GM19395 (cell line): ENCODE results near the gene ZNF700.
A peak's percentile ranks its signal among the peaks of the same experiment; 100 is the strongest.
"Not testable (repeated sequence)": the region's sequence is repeated elsewhere in the genome, so short reads cannot be mapped to it uniquely, and the experiment has no call there.

Experiments
- ATAC-seq: cut with Tn5 transposase; IDR thresholded peaks from one replicate; pipeline ENCODE4 v1.9.1; 2021; ENCODE audit warnings: mild to moderate bottlenecking, moderate library complexity; ENCODE audit not compliant: unreplicated experiment

ZNF700 gene

GRCh38 chr19:11924886-11925650, at the start of gene ZNF700:
ZNF700 (plus strand) TSS chr19:11925107; CDS start chr19:11925211, 104 bp downstream.
- ATAC-seq: peak; percentile 92

- ATAC-seq: not testable (repeated sequence)
Observed at GRCh38 chr19:11879687-11880266, 45.1 kb upstream of the ZNF700 start.

DNA sequence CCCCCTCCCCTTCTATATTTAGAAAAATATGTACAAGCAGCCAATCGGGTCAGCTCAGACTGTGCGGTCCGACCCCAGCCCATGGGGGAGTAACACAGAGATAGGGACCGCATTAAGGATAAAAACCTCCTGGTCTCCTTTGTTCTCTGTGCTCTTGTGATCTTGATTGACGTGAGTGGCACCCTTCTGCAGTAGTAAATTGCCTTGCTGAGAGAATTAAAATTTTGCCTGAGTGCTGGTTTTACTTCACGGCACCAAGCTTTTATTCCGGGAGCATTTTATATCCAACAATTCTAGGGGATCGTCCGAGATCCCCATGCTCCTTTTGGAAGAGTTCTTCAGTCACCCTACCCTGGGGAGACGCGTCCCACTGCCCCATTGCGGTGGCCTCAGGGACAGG, 44.3 kb upstream of the ZNF700 start:
- no peak for ATAC-seq

DNA sequence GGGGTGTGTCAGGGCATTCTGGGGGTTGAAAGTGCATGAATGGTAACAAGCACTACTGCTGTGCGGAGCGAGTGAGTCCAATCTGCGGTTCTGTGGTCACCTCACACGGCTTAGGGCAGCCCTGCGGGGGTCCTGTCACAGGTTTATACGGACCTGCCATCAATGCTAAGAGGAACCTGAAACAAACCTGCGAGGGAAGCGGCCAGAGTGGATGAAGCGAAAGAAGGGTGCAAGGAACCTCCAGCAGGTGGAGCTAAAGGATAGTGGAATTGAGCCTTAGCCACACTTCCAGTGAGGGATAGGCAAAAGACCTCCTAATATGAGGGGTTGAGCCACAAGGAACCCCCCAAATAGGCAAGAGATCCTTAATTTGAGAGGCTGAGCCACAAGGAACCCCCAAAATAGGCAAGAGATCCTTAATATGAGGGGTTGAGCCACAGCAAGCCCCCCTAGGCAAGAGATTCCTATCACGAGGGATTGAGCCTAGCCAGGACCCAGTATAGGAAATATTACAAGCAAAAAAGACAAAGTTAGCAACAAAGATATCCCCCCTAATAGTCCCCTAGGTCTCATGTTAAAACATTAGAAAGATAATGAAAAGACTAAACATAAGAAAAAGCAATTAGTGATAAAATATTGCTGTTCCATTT, 43.6 kb upstream of the ZNF700 start:
- no peak for ATAC-seq

DNA sequence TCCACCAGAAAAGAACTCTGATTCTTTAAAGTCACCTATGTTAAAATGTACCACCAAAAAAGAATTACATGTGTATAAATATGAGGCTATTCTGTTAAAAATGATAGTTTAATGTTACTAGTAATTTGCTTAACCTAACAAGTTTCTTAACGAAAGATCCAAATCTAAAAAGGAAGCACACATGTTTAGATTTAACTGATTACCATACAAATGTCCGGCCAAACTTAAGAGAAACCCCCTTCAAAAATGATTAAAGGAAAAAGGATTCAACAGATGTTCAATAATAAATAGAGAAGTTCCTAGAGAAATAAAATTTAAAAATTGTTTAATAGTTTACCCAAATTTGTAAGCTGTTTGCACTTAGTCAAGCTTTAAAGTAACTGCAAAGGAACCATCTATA, 42.3 kb upstream of the ZNF700 start:
- no peak for ATAC-seq

DNA sequence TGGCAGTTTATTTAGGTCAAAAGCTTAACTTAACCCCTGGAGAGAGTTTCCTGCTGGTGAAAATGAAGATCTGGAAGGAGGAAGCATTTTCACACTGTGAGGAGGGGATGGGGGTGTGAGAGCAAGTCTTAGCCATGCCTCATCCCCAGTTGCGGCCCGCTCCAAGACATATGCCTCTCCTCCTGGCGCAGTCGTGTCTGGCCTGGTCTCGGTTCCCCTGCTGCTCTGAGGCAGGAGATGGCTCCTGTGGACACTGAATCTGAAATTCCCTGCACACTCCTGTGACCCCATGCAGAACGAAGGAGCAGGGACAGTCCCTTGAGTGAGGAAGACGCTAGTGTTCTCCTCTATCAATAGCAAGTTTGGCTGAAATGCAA, 37.7 kb upstream of the ZNF700 start:
- no peak for ATAC-seq

GRCh38 chr19:11887611-11888531, 37.0 kb upstream of the ZNF700 start, which contains the start of gene ZNF69:
ZNF69 (plus strand) TSS chr19:11887782; CDS start chr19:11887924, 142 bp downstream.
- no peak for ATAC-seq

GRCh38 chr19:11889901-11890300, 35.0 kb upstream of the ZNF700 start:
- not testable (repeated sequence) for ATAC-seq

GRCh38 chr19:11890634-11891033, 34.3 kb upstream of the ZNF700 start:
- no peak for ATAC-seq

DNA sequence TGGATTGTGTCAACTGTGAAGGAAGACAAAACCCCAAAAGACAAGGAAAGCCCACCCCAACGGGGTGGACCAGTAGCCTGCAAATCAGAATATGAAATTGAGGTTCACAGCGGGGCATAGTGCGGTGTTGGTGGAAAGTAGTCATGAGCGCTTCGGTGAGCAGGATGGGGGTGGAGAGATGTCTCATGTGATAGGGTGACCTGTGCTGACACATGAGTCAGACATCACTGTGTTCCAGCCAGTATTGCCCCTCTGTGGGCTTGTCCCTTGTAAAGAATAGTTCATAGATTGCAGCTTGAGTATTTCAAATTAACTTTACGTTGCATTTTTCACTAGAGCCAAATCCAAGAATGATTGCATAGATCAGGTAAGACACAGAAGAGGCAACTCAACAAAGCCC, 30.1 kb upstream of the ZNF700 start:
- no peak for ATAC-seq

DNA sequence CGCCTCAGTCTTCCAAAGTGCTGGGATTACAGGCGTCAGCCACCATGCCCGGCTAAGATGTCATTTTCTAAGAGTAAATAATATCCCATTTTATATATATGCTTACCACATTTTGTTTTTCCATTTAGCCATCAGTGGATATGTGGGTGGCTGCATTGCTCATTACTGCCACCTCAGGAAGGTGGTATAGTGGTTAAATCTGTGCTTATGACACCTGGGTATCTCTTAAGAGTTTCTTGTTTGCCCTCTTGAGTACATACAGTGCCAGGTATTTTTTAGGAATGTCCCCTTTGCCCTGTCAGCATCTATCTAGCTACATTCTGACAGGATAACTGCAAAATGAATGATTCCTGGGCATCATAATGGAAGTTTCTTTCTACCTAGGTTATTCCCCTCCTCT, 22.7 kb upstream of the ZNF700 start:
- ATAC-seq: no peak

GRCh38 chr19:11905928-11906327, 19.0 kb upstream of the ZNF700 start:
- no peak for ATAC-seq

DNA sequence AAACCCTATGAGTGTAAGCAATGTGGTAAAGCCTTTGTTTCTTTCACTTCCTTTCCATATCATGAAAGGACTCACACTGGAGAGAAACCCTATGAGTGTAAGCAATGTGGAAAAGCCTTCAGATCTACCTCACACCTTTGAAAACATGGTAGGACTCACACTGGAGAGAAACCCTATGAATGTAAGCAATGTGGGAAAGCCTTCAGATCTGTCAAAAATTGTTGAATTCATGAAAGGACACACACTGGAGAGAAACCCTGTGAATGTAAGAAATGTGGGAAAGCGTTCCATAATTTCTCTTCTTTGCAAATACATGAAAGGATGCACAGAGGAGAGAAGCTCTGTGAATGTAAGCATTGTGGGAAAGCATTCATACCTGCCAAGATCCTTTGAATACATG, 13.0 kb upstream of the ZNF700 start:
- not testable (repeated sequence) for ATAC-seq

DNA sequence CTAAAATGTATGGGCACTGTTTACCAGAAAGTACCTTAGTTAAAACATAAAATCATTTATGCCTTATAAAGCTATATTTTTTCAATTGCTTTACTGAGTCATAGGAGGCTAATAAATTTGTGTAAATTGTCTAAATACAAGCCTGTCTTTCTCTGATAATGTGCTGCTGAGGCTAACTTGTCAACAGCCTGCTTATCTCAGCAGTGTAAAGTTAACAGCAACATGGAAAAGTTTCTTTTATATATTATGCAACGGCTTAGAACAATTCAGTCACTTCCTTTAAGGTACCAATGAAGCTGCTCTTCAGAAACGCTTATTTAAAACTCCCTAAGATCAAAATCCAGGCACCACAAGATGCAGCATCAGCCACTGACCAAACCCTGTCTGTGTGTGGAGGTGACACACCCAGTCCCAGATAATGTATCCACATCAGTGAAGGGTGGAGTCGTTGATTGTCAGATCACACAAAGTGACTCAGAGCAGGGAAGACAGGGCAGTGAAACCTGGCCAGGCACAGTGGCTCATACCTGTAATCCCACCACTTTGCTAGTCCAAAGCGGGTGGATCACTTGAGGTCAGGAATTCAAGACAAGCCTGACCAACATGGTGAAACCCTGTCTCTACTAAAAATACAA, 10.4 kb upstream of the ZNF700 start:
- not testable (repeated sequence) for ATAC-seq

DNA sequence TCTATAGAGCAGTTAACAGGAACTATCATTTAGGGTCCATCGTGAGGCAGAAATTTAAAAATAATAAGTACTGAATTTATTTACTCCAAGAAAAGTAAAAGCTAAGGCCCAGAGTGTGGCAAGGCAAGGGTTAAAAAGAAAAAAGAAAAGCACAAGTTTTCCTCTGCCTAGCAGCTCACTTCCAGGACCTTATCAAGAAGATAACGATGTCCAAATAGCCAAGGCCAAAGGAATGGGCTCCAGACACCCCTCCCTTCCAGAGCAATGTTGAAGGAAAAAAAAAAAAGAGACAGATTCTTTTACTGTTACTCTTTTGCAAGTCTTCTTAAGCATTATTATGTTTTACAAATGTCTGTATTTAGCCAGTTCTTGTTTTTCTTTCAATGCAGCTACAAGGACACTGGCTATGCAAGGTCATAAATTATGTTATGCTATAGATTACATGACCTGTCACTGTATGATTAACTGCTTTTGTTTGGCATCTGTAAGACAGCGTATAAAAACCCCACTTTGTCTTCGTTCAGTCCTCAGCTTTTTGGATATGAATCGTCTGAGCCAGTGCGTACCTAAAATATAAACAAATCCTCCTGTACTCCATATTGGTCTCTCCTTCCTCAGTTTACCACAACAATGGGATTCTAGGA, 2.9 kb upstream of the ZNF700 start:
- no peak for ATAC-seq

GRCh38 chr19:11925651-11926187, 812 bp downstream of the ZNF700 start:
- ATAC-seq: not testable (repeated sequence)

GRCh38 chr19:11927227-11927626, 2.3 kb downstream of the ZNF700 start:
- ATAC-seq: no peak

DNA sequence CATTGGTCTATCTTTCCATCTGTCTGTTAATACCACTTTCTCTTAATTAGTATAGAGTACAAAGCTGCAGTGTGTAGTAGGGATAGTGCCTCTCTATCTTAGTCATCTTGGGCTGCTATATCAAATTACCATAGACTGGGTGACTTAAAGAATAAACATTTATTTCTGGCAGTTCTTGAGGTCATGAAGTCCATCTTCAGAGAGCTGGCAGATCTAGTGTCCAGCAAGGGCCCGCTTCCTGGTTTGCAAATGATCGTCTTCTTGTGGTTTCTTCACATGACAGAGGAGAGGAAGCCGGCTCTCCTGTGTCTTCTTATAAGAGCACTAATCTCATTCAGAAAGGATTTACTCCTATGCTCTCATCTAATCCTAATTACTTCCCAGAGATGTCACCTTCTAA, 6.1 kb downstream of the ZNF700 start:
- ATAC-seq: no peak

DNA sequence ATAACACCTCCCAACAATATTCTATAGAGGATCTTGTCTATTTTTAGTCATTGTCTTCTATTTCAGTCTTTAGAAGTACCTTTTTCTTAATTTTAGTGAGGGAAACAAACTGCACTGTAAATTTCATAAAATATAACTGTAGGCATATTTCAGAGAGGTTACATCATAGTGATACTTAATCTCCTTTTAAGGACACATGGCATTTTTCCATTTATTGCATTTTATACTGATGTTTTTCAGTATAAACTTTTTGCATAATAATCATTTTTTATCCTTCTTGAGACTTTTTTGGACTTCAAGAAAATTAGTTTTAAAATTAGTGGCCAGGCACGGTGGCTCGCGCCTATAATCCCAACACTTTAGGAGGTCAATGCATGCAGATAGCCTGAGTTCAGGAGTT, 6.6 kb downstream of the ZNF700 start:
- no peak for ATAC-seq

- not testable (repeated sequence) for ATAC-seq
Observed at GRCh38 chr19:11935829-11936228, 10.9 kb downstream of the ZNF700 start.
